GM12873 (cell line): ENCODE data around the gene ADGRD1.

Experiments
- TF ChIP-seq, protein P1 (sequence below): IDR thresholded peaks from 2 replicates; pipeline ENCODE4 v1.5.1; 2012; ENCODE audit warnings: low read depth, mild to moderate bottlenecking, moderate library complexity, low read length, control low read depth; ENCODE audit not compliant: insufficient read depth; ENCODE audit errors: missing control alignments

ADGRD1 gene

DNA sequence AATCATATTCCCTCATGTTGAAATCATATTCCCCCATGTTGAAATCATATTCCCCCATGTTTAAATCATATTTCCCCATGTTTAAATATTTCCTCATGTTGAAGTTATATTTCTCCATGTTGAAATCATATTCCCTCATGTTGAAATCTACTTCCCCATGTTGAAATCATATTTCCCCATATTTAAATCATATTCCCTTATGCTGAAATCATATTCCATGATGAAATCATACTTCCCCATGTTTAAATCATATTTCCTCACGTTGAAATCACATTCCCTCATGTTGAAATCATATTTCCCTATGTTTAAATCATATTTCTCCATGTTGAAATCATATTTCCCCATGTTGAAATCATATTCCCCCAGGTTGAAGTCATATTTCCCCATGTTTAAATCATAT is 34.6 kb upstream of the ADGRD1 start:
- TF ChIP-seq, protein P1, sequence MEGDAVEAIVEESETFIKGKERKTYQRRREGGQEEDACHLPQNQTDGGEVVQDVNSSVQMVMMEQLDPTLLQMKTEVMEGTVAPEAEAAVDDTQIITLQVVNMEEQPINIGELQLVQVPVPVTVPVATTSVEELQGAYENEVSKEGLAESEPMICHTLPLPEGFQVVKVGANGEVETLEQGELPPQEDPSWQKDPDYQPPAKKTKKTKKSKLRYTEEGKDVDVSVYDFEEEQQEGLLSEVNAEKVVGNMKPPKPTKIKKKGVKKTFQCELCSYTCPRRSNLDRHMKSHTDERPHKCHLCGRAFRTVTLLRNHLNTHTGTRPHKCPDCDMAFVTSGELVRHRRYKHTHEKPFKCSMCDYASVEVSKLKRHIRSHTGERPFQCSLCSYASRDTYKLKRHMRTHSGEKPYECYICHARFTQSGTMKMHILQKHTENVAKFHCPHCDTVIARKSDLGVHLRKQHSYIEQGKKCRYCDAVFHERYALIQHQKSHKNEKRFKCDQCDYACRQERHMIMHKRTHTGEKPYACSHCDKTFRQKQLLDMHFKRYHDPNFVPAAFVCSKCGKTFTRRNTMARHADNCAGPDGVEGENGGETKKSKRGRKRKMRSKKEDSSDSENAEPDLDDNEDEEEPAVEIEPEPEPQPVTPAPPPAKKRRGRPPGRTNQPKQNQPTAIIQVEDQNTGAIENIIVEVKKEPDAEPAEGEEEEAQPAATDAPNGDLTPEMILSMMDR = no peak

DNA sequence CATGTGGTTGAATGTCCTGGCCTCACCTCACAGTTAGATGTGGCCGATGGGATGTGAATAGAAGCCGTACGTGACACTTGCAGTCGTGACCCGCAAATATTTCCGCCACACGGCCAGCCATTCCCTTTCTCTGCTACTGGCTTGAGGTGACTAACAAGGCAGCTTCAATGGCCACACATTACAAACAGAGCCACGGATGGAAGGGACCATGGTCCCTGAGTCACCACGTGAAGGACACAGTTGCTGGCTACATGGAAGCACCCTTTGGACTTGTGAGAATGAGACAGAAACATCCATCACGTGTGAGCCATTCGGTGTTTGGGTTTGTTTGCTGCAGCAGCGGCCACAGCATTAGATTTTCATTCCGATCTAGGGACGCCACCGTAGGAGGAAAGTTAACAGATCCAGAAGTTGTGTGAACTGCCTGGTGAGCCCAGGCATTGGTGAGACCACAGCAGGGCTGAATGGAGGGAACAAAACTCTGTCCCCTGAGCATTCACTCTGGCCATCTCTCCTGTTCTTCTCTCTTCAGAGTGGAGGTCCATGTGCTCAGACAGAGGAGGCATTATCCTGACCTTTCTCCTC is 33.5 kb upstream of the ADGRD1 start:
- TF ChIP-seq, protein P1 = no peak

DNA sequence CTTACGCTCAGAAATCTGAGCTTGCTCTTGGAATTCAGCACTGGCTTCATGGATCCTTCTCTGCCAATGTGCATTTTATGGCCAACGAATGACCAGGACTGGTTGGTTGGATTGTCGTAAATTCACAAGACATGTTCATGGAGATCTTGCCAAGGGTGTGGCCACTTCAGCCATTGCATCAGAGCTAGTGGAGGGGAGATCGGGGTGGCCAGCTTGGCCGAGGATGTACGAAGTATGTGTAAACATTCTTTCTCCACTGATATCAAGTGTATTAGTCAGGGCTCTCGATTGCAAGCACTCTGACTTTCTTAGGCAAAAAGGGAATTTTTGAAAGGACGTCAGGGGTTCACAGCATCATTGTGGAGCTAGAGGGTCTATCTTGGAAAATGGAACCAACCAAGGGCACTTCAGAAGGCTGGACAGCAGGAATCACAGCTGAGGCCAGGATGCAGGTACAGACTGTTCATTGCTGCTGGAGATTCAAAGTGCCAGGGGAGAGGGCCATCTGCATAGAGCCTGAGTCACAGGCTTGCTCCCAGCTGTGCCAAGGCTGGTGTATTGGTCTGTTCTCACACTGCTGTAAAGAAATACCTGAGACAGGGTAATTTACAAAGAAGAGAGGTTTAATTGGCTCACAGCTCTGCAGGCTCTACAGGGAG is 32.9 kb upstream of the ADGRD1 start:
- TF ChIP-seq, protein P1 = no peak

DNA sequence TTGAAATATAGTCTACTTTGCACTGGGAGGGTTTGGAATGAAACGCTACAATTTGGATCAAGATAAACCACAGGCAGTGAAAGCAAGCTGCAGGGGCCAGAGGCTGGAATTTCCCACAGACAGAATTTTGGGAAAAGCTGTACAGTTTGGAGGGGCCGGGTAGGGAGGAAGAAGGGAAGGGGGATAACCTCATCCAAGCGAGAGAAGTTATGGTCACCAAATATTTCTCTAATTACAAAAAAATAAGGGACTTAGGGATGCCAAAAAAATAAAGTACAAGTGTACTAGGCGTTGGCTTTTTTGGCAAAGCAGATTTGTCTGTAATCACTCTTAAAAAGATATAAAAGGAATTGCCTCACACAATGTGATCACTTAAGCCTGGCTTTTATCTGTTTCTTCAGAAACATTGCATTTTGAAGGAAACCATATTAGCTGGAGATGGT is 31.2 kb upstream of the ADGRD1 start:
- TF ChIP-seq, protein P1 = no peak

DNA sequence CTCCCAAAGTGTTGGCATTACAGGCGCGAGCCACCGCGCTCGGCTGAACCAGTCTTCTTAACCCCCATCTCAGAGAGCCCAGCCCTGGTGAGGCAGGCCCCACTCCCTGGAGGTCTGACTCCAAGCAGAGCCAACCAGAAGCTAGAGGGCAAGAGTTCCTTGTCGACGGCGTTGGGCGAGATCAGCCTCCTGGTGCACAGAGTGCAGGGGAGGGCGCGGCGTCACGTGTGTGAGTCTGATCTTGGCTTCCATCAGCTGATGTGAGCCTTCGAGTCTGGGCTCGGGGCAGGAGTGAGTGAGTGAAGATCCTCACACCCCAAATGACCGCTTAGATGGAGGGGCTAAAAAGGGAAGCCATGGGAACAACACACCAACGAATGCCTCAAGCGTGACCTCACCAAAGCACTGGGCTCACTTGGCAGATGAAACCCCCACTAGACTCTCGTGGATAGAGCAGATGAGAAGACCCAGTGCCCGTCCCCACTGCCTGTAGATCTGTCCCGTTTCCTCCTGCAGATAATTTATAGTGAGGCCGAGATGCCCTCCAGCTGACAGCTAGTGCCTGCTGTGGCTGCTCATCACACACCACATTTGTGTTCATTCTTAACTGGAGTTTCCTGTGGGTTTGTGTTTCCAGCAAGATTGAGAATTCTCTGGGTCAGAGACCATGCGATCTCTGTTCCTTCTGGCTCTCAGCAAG is 28.6 kb upstream of the ADGRD1 start:
- TF ChIP-seq, protein P1 = no peak

DNA sequence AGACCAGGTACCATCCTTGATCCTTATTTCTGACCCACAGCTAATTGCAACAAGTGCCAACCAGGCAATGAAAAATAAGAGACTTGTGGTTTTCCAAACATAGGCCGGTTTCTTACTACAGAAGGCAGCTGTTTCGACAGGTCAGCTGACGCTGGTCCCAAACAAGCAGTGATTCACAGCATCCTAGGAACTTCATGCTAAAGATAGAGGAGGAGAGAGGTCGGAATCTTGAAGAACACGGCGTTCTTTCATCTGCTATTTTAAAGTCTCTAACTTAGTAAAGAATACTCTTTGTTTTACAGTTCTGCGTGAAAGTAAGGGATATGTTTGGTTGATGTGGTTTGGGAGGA is 28.1 kb upstream of the ADGRD1 start:
- TF ChIP-seq, protein P1 = no peak

DNA sequence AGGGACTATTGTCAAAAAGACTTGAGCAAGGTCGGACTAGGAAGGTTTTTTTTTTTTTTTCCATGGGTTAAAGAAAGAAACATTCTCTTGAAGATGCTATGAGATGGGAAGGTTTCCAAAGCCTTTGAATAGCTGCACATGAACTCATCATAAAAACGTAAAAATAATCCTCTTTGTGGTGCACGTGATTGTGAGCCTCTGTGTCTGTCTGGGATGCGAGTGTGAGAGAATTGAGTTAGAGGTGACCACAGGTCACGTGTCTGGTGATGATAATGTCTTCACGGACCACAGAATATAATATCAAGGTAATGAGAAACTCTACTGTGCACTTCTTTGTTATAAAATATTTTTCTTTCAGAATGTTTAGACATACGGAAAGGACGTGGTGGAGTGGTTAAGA is 24.3 kb upstream of the ADGRD1 start:
- TF ChIP-seq, protein P1 = no peak
